Coronary artery (tissue), 2 donors: ENCODE data around the gene SCN4B.

Source experiments
- DNase-seq: peaks from one replicate; pipeline ENCODE4 v3.0.0-alpha.2; 2017; ENCODE audit warnings: low spot score
- H3K27ac ChIP-seq, 2 donors: fragments of 200-600 bp; sonication (generic); one replicate each; pipeline ENCODE4 v1.5.1; 2016 to 2019
- H3K4me3 ChIP-seq: fragments of 200-600 bp; sonication (generic); 2 replicates; pipeline ENCODE4 v1.5.1; 2016; ENCODE audit warnings: mild to moderate bottlenecking, moderate library complexity
- TF ChIP-seq, protein P1 (sequence below): fragments of 200-600 bp; sonication (generic); IDR thresholded peaks from one replicate; pipeline ENCODE4 v1.5.1; 2019; ENCODE audit warnings: antibody characterized with exemption

The SCN4B gene, protein sequence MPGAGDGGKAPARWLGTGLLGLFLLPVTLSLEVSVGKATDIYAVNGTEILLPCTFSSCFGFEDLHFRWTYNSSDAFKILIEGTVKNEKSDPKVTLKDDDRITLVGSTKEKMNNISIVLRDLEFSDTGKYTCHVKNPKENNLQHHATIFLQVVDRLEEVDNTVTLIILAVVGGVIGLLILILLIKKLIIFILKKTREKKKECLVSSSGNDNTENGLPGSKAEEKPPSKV

DNA sequence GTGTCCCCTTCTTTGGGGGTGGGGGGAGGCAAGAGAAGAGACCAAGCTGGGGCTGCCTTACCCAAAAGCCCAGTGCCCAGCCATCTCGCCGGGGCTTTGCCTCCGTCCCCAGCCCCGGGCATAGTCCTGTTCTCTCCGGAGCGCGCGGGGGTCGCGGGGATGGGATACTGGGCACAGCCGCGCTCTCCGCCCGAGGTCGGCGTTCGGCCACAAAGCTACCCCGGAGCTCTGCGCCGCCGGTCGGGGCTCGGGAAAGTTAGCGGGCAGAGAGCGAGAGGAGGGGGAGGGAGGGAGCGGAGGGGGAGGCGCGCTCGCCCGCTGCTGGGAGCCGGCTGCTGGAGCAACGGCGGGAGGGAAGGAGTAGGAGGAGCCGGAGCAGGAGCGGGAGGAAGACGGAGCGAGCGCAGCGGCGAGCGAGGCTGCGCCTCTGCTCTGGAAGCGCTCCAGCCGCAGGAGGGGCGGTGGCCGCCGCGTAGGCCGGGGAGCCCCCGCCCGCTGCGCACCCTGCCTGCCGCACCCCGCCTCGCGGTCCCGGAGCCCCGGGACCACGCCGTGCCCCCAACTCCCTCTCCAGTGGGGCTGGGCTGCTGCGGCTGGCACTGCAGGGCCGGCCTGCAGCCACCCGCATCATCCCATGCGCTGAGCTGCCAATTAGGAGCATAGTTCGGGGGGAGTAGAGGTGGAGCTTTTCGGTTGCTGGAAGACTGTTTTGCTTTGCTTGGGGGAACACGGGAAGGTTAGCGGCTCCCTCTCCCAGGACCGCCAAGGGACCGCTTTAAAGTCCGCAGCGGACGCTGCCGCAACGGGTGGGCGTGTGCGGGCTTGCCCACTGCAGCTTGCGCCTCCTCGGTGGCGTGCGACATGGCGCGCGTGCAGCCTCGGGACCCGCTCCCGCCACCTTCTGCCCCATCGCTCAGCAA is at the start of gene SCN4B:
Gene SCN4B, minus strand, starts transcription at position 272 of the 920 bp plus-strand sequence. Its CDS starts 150 bp downstream, at position 122.
- H3K4me3 ChIP-seq = peak within 1 kb of the TSS; percentile 81
- no peak for DNase-seq
- H3K27ac ChIP-seq = no peak within 1 kb of the TSS
- TF ChIP-seq, protein P1, sequence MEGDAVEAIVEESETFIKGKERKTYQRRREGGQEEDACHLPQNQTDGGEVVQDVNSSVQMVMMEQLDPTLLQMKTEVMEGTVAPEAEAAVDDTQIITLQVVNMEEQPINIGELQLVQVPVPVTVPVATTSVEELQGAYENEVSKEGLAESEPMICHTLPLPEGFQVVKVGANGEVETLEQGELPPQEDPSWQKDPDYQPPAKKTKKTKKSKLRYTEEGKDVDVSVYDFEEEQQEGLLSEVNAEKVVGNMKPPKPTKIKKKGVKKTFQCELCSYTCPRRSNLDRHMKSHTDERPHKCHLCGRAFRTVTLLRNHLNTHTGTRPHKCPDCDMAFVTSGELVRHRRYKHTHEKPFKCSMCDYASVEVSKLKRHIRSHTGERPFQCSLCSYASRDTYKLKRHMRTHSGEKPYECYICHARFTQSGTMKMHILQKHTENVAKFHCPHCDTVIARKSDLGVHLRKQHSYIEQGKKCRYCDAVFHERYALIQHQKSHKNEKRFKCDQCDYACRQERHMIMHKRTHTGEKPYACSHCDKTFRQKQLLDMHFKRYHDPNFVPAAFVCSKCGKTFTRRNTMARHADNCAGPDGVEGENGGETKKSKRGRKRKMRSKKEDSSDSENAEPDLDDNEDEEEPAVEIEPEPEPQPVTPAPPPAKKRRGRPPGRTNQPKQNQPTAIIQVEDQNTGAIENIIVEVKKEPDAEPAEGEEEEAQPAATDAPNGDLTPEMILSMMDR = no peak

- no peak overlapping the region for H3K27ac ChIP-seq
- no peak for DNase-seq
- TF ChIP-seq, protein P1 = no peak
- no peak overlapping the region for H3K4me3 ChIP-seq
Observed at GRCh38 chr11:118201966-118202365, 49.3 kb upstream of the SCN4B start.

DNA sequence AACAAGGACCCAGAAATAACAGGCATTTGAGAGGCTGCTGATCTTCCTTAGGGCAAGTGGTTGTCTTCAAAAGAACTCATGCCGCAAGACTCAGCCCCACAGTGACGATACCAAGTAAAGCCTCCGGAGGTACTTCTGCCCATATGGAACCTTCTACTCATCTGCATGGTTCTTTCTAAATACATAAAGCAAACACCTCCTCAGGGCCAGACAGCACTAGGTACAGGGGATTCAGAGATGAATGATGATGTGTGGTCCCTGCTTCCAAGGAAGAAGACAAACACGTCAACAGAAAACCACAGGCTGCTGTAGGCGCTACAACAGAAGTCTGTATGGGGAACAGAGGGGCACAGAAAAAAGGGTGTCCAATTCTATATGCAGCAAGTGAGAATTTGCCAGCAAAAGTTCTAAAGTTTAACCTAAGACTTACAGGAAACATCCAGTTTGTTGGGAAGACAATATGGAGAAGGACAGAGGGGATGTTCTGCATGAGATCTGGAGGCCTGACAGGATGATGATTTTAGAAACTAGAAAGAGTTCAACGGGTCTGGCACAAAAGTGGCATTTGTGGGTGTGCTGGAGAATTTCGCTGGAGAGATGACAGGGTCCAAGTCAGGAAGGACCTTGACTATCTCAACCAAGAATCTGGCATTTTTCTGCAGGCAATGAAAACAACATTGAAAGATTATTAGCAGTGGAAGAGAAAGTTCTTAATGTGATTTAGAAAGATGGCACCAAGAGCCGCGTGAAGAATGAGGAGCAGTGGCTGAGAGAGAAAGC is 48.5 kb upstream of the SCN4B start:
- no peak overlapping the region for H3K27ac ChIP-seq
- H3K4me3 ChIP-seq = no peak overlapping the region
- no peak for DNase-seq
- TF ChIP-seq, protein P1 = no peak

DNA sequence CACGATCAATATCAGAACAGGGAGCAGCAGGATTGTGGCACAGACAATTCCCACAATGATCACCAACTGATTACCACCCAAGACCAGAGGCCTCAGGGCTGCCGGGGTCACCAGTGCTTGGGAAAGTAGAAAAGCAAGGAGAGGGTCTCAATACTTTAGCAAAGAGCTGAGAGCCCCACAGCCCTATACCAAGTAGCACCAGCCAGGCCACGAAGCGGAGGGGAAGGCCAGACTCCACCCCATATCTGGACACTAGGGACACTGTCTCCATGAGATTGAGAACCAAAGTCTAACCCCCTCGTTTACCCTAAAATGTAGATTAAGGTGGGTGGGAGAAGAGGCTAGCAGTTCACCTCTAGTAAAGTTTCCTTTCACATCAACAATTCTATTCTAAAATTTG is 47.9 kb upstream of the SCN4B start:
- TF ChIP-seq, protein P1 = no peak
- Histone ChIP-seq H3K4me3 (no peak overlapping the region), H3K27ac (no peak overlapping the region)
- DNase-seq = no peak

DNA sequence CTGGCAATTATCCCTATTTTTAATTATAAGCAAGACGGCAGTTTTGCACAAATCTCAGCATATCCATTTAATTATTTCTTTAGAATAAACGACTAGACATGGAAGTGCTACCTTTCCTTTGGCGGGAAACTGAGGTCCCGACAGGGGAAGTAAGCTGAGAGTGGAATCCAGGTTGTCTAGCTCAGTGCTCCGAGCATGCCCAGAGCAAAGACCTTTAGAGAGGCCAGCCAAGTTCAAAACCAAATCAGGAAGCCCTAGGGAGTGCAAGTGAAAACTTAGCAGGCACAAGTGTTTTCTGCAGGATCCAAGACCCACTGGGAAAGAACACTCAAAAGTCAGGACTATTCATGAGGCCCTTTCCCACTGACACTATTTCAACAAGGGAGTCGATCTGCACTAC is 46.5 kb upstream of the SCN4B start:
- Histone ChIP-seq H3K27ac (no peak overlapping the region), H3K4me3 (no peak overlapping the region)

DNA sequence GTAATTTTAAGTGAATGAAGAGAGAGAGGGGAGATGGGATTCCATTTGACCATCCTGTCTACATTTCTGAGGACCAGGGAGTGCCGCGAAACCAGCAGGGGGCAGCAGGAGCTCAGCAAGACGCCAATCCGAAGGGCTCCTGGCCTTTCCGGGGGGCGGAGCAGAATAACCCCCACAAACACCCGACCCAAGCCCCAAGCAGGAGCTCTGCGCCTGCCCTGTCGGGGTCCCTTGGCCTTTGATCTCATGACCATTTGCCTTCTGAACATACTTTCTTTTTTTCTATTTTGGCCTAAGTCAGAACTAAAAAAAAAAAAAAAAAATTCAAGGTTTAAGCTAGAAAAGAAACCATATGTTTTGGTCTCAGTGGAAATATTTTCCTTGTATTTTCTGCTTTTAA is 45.7 kb upstream of the SCN4B start:
- Histone ChIP-seq H3K4me3 (peak overlapping the region; percentile 53), H3K27ac (no peak overlapping the region)
- no peak for DNase-seq
- TF ChIP-seq, protein P1 = peak; percentile 70

More for the DNA sequence above, 46.5 kb upstream of the SCN4B start:
- TF ChIP-seq, protein P1 = no peak
- no peak for DNase-seq
